ENCODE measurements around the gene CADM2.

The CADM2 gene

GRCh38 chr3:85164436-85164835 is 205.6 kb downstream of the CADM2 start:
- DNase-seq = no peak
- in situ Hi-C loops (cut with MboI; ENCODE audit: low pct_unique_long_range_greater_than_20kb, low sequenced_read_pairs) = no loop called here

- in situ Hi-C loops (cut with MboI; ENCODE audit: low pct_unique_long_range_greater_than_20kb, low sequenced_read_pairs) = no loop called here
- DNase-seq = no peak
Observed at GRCh38 chr3:85167576-85167975, 208.8 kb downstream of the CADM2 start.

GRCh38 chr3:85170646-85171045 is 211.9 kb downstream of the CADM2 start:
- no peak for DNase-seq
- in situ Hi-C loops (cut with MboI; ENCODE audit: low pct_unique_long_range_greater_than_20kb, low sequenced_read_pairs) = no loop called here

GRCh38 chr3:85171976-85172375 is 213.2 kb downstream of the CADM2 start:
- DNase-seq = no peak
- in situ Hi-C loops (cut with MboI; ENCODE audit: low pct_unique_long_range_greater_than_20kb, low sequenced_read_pairs) = no loop called here

- DNase-seq = no peak
- in situ Hi-C loops (cut with MboI; ENCODE audit: low pct_unique_long_range_greater_than_20kb, low sequenced_read_pairs) = no loop called here
Observed at GRCh38 chr3:85176799-85177198, 218.0 kb downstream of the CADM2 start.

GRCh38 chr3:85182975-85183752 is 224.4 kb downstream of the CADM2 start:
- in situ Hi-C loops (cut with MboI; ENCODE audit: low pct_unique_long_range_greater_than_20kb, low sequenced_read_pairs) = no loop called here
- no peak for DNase-seq

- in situ Hi-C loops (cut with MboI; ENCODE audit: low pct_unique_long_range_greater_than_20kb, low sequenced_read_pairs) = no loop called here
- DNase-seq = no peak
Observed at GRCh38 chr3:85185495-85185894, 226.7 kb downstream of the CADM2 start.

- in situ Hi-C loops (cut with MboI; ENCODE audit: low pct_unique_long_range_greater_than_20kb, low sequenced_read_pairs) = no loop called here
- no peak for DNase-seq
Observed at GRCh38 chr3:85189731-85190130, 230.9 kb downstream of the CADM2 start.

GRCh38 chr3:85193565-85193964 is 234.8 kb downstream of the CADM2 start:
- no peak for DNase-seq
- in situ Hi-C loops (cut with MboI; ENCODE audit: low pct_unique_long_range_greater_than_20kb, low sequenced_read_pairs) = no loop called here

- no peak for DNase-seq
- in situ Hi-C loops (cut with MboI; ENCODE audit: low pct_unique_long_range_greater_than_20kb, low sequenced_read_pairs) = no loop called here
Observed at GRCh38 chr3:85208650-85209049, 249.9 kb downstream of the CADM2 start.

- no peak for DNase-seq
- in situ Hi-C loops (cut with MboI; ENCODE audit: low pct_unique_long_range_greater_than_20kb, low sequenced_read_pairs) = no loop called here
Observed at GRCh38 chr3:85210540-85210939, 251.8 kb downstream of the CADM2 start.

GRCh38 chr3:85228966-85229365 is 270.2 kb downstream of the CADM2 start:
- in situ Hi-C loops (cut with MboI; ENCODE audit: low pct_unique_long_range_greater_than_20kb, low sequenced_read_pairs) = no loop called here
- DNase-seq = no peak

- in situ Hi-C loops (cut with MboI; ENCODE audit: low pct_unique_long_range_greater_than_20kb, low sequenced_read_pairs) = no loop called here
- DNase-seq = no peak
Observed at GRCh38 chr3:85244091-85244490, 285.3 kb downstream of the CADM2 start.

GRCh38 chr3:85244519-85244918 is 285.7 kb downstream of the CADM2 start:
- in situ Hi-C loops (cut with MboI; ENCODE audit: low pct_unique_long_range_greater_than_20kb, low sequenced_read_pairs) = no loop called here
- DNase-seq = no peak

- in situ Hi-C loops (cut with MboI; ENCODE audit: low pct_unique_long_range_greater_than_20kb, low sequenced_read_pairs) = no loop called here
- DNase-seq = no peak
Observed at GRCh38 chr3:85251766-85252165, 293.0 kb downstream of the CADM2 start.

GRCh38 chr3:85252686-85253085 is 293.9 kb downstream of the CADM2 start:
- in situ Hi-C loops (cut with MboI; ENCODE audit: low pct_unique_long_range_greater_than_20kb, low sequenced_read_pairs) = no loop called here
- DNase-seq = no peak

GRCh38 chr3:85254738-85255137 is 295.9 kb downstream of the CADM2 start:
- no peak for DNase-seq
- in situ Hi-C loops (cut with MboI; ENCODE audit: low pct_unique_long_range_greater_than_20kb, low sequenced_read_pairs) = no loop called here

GRCh38 chr3:85255949-85256348 is 297.2 kb downstream of the CADM2 start:
- in situ Hi-C loops (cut with MboI; ENCODE audit: low pct_unique_long_range_greater_than_20kb, low sequenced_read_pairs) = no loop called here
- no peak for DNase-seq

- DNase-seq = no peak
- in situ Hi-C loops (cut with MboI; ENCODE audit: low pct_unique_long_range_greater_than_20kb, low sequenced_read_pairs) = no loop called here
Observed at GRCh38 chr3:85258326-85258725, 299.5 kb downstream of the CADM2 start.

GRCh38 chr3:85258819-85259218 is 300.0 kb downstream of the CADM2 start:
- in situ Hi-C loops (cut with MboI; ENCODE audit: low pct_unique_long_range_greater_than_20kb, low sequenced_read_pairs) = no loop called here
- no peak for DNase-seq

GRCh38 chr3:85259748-85260147 is 301.0 kb downstream of the CADM2 start:
- in situ Hi-C loops (cut with MboI; ENCODE audit: low pct_unique_long_range_greater_than_20kb, low sequenced_read_pairs) = no loop called here
- DNase-seq = no peak

All from KBM-7 (cell line).